IMR-90 (cell line): ENCODE results near the gene CDKL5. TPM values are rescaled to one million over a fixed set of nuclear protein-coding genes. Genes with fewer than 3 reads are reported as not detected.

ENCODE experiments used
- ATAC-seq: fragments of 200-7000 bp; cut with Tn5 transposase; 2 replicates; pipeline ENCODE4 v1.9.1; 2020; ENCODE audit warnings: low read depth, mild to moderate bottlenecking, moderate library complexity
- BruUV-seq: library from RNA; stranded (reverse); fragments of 400-500 nt; replicated peaks from 2 replicates; lab custom pipeline; 2021; lab: Mats Ljungman, UMichigan
- CTCF ChIA-PET: fragments of 300-600 bp; formaldehyde crosslinking; extraction: SDS; loops from one replicate; lab custom pipeline; 2021; ENCODE audit warnings: antibody characterized with exemption; lab: Yijun Ruan, JAX
- POLR2A ChIA-PET: fragments of 300-600 bp; sonication (Branson Sonifier 250); formaldehyde crosslinking; loops from one replicate; lab custom pipeline; 2022; ENCODE audit warnings: antibody characterized with exemption; ENCODE audit not compliant: unreplicated experiment; lab: Charles Lee
- DNase-seq: peaks from one replicate; pipeline ENCODE4 v3.0.0; 2013
- H2AFZ ChIP-seq: replicated peaks from 2 replicates; pipeline ENCODE3; 2013; ENCODE audit warnings: low read length, mild to moderate bottlenecking; ENCODE audit not compliant: poor library complexity
- H2AK5ac ChIP-seq: 2 replicates; pipeline ENCODE4 v1.6.1; 2013; ENCODE audit warnings: low read depth, low read length, inconsistent platforms
- H2AK9ac ChIP-seq: replicated peaks from 2 replicates; pipeline ENCODE3; 2013; ENCODE audit warnings: mild to moderate bottlenecking, low read depth, low read length, moderate library complexity; ENCODE audit not compliant: poor library complexity
- H2BK120ac ChIP-seq: 2 replicates; pipeline ENCODE4 v1.6.1; 2013; ENCODE audit warnings: low read depth, low read length, inconsistent platforms
- H2BK15ac ChIP-seq: 3 replicates; pipeline ENCODE4 v1.6.1; 2013; ENCODE audit warnings: low read depth, low read length, inconsistent platforms
- H2BK20ac ChIP-seq: 2 replicates; pipeline ENCODE4 v1.6.1; 2013; ENCODE audit warnings: low read depth, mild to moderate bottlenecking, inconsistent platforms, low read length, moderate library complexity
- H2BK5ac ChIP-seq: 2 replicates; pipeline ENCODE4 v1.6.1; 2013; ENCODE audit warnings: mild to moderate bottlenecking, low read depth, low read length, inconsistent platforms; ENCODE audit not compliant: poor library complexity, severe bottlenecking
- H3K14ac ChIP-seq: replicated peaks from 2 replicates; pipeline ENCODE4 v1.6.1; 2013; ENCODE audit warnings: low read depth, low read length, inconsistent platforms
- H3K18ac ChIP-seq: 2 replicates; pipeline ENCODE4 v1.6.1; 2013; ENCODE audit warnings: low read depth, low read length, control low read depth
- H3K23ac ChIP-seq: 2 replicates; pipeline ENCODE4 v1.6.1; 2013; ENCODE audit warnings: low read depth, low read length, inconsistent platforms
- H3K27ac ChIP-seq: 2 replicates; pipeline ENCODE4 v1.5.1; 2013; ENCODE audit warnings: mild to moderate bottlenecking, control low read depth, low read length; ENCODE audit not compliant: insufficient read depth
- H3K27me3 ChIP-seq: 2 replicates; pipeline ENCODE4 v1.6.1; 2013; ENCODE audit warnings: low read length; ENCODE audit not compliant: control insufficient read depth, insufficient read depth
- H3K36me3 ChIP-seq: 2 replicates; pipeline ENCODE4 v1.6.1; 2013; ENCODE audit warnings: low read length, mixed read lengths; ENCODE audit not compliant: control insufficient read depth, insufficient read depth
- H3K4ac ChIP-seq: 2 replicates; pipeline ENCODE4 v1.6.1; 2013; ENCODE audit warnings: low read depth, low read length, inconsistent platforms
- H3K4me1 ChIP-seq: 2 replicates; pipeline ENCODE4 v1.6.1; 2013; ENCODE audit warnings: low read length, mixed read lengths; ENCODE audit not compliant: control insufficient read depth, insufficient read depth
- H3K4me2 ChIP-seq: 2 replicates; pipeline ENCODE4 v1.6.1; 2013; ENCODE audit warnings: low read depth, mild to moderate bottlenecking, control low read depth, low read length, moderate library complexity
- H3K4me3 ChIP-seq: 2 replicates; pipeline ENCODE4 v1.5.1; 2013; ENCODE audit warnings: low read depth, mild to moderate bottlenecking, control low read depth, low read length, moderate library complexity; ENCODE audit not compliant: insufficient read depth
- H3K56ac ChIP-seq: 2 replicates; pipeline ENCODE4 v1.6.1; 2013; ENCODE audit warnings: low read length, inconsistent platforms; ENCODE audit not compliant: insufficient read depth; ENCODE audit errors: extremely low read depth
- H3K79me1 ChIP-seq, 2 experiments: 2 replicates each; pipeline ENCODE4 v1.6.1; 2013; ENCODE audit warnings: low read length in 2 of 2, inconsistent platforms in 1 of 2, low read depth in 1 of 2
- H3K9ac ChIP-seq: 2 replicates; pipeline ENCODE4 v1.6.1; 2013; ENCODE audit warnings: low read depth, low read length, control low read depth
- H3K9me1 ChIP-seq: 2 replicates; pipeline ENCODE4 v1.6.1; 2013; ENCODE audit warnings: low read length, inconsistent platforms; ENCODE audit not compliant: insufficient read depth
- H3K9me3 ChIP-seq: 2 replicates; pipeline ENCODE4 v1.6.1; 2013; ENCODE audit warnings: low read length; ENCODE audit not compliant: control insufficient read depth, insufficient read depth
- H4K20me1 ChIP-seq: 2 replicates; pipeline ENCODE4 v1.6.1; 2013; ENCODE audit warnings: low read length, inconsistent platforms; ENCODE audit not compliant: insufficient read depth
- H4K5ac ChIP-seq: 2 replicates; pipeline ENCODE4 v1.6.1; 2013; ENCODE audit warnings: mild to moderate bottlenecking, low read depth, low read length, control low read depth
- H4K8ac ChIP-seq, 2 experiments: 2 replicates each; pipeline ENCODE4 v1.6.1; 2013; ENCODE audit warnings: low read depth in 2 of 2, low read length in 2 of 2, control low read depth in 1 of 2, inconsistent platforms in 1 of 2
- H4K91ac ChIP-seq: 2 replicates; pipeline ENCODE4 v1.6.1; 2013; ENCODE audit warnings: low read depth, low read length, inconsistent platforms; ENCODE audit not compliant: insufficient read depth
- BHLHE40 ChIP-seq: fragments of 150-350 bp; IDR thresholded peaks from 2 replicates; pipeline ENCODE4 v1.6.1; 2016; ENCODE audit warnings: mild to moderate bottlenecking, low read depth, low read length
- CHD1 ChIP-seq: IDR thresholded peaks from 2 replicates; pipeline ENCODE4 v1.6.1; 2012; ENCODE audit warnings: low read depth, low read length, improper control_type of control experiment
- CTCF ChIP-seq: conservative IDR thresholded peaks from 2 replicates; pipeline ENCODE4 v1.5.1; 2012; ENCODE audit warnings: mild to moderate bottlenecking, low read depth, low read length, improper control_type of control experiment
- ELK1 ChIP-seq: fragments of 150-350 bp; IDR thresholded peaks from 2 replicates; pipeline ENCODE4 v1.6.1; 2016; ENCODE audit warnings: low read depth, mild to moderate bottlenecking, low read length, moderate library complexity, borderline replicate concordance
- FOS ChIP-seq: fragments of 150-350 bp; IDR thresholded peaks from 2 replicates; pipeline ENCODE4 v1.6.1; 2016; ENCODE audit warnings: low read depth, low read length
- MAFK ChIP-seq: IDR thresholded peaks from 2 replicates; pipeline ENCODE4 v1.6.1; 2012; ENCODE audit warnings: low read depth, low read length, improper control_type of control experiment
- NFE2L2 ChIP-seq: fragments of 150-350 bp; IDR thresholded peaks from 2 replicates; pipeline ENCODE4 v1.6.1; 2016; ENCODE audit warnings: low read depth, mild to moderate bottlenecking, low read length
- POLR2A ChIP-seq: IDR thresholded peaks from 2 replicates; pipeline ENCODE4 v1.6.1; 2012; ENCODE audit warnings: mild to moderate bottlenecking, low read depth, low read length
- RCOR1 ChIP-seq: IDR thresholded peaks from 2 replicates; pipeline ENCODE4 v1.6.1; 2012; ENCODE audit warnings: mild to moderate bottlenecking, low read length, improper control_type of control experiment; ENCODE audit not compliant: insufficient replicate concordance
- SMC3 ChIP-seq: fragments of 150-350 bp; IDR thresholded peaks from 2 replicates; pipeline ENCODE4 v1.6.1; 2016; ENCODE audit warnings: low read depth, mild to moderate bottlenecking, antibody characterized with exemption, low read length, moderate library complexity
- WGBS, 2 experiments: methylation state at CpG; one replicate each; pipeline versions ENCODE4 v1.1.5 to v1.1.7; 2013; ENCODE audit warnings: missing lambda C conversion rate in 2 of 2; ENCODE audit not compliant: insufficient read length in 1 of 2; ENCODE audit errors: extremely low coverage in 2 of 2; 5-methylcytosine and 5-hydroxymethylcytosine counted together
- dilution Hi-C: fragments of 300-500 bp; cut with HindIII; formaldehyde crosslinking; loops from one replicate; pipeline ENCODE4 v1.14.3; 2018; ENCODE audit warnings: low sequenced_read_pairs; ENCODE audit not compliant: unreplicated experiment
- in situ Hi-C: fragments of 300-500 bp; cut with MboI; formaldehyde crosslinking; loops from 3 replicates; pipeline ENCODE4 v1.14.3; 2019; ENCODE audit warnings: low sequenced_read_pairs, inconsistent platforms, mixed read lengths
- intact Hi-C: fragments of 100-400 bp; cut with micrococcal nuclease; formaldehyde crosslinking; loops from 2 replicates; pipeline ENCODE4 v1.10.0; 2022
- polyA plus RNA-seq, 3 experiments: library from polyadenylated mRNA; depleted of rRNA; stranded (reverse); fragments of >200 nt; gene quantifications; 2 replicates each; pipeline ENCODE4 v1.2.3, GENCODE V29; 2012; ENCODE audit warnings: low replicate concordance in 1 of 3
- total RNA-seq: library from RNA; depleted of rRNA; stranded (reverse); fragments of >200 nt; gene quantifications from 2 replicates; pipeline ENCODE4 v1.2.3, GENCODE V29; 2012

The CDKL5 gene
- total and polyA plus RNA-seq, 2 of the 4 experiments (the other 2 are of a cell fraction) = 3.5 to 9.7 TPM

GRCh38 chrX:18617407-18617750 lies 192.0 kb downstream of the CDKL5 start:
- no peak for TF ChIP-seq ELK1
- no peak for TF ChIP-seq CTCF
- TF ChIP-seq POLR2A = no peak
- no peak for TF ChIP-seq NFE2L2
- TF ChIP-seq RCOR1 = no peak
- TF ChIP-seq CHD1 = no peak
- TF ChIP-seq FOS = no peak
- no peak for TF ChIP-seq BHLHE40
- no peak for TF ChIP-seq SMC3
- TF ChIP-seq MAFK = no peak
- ATAC-seq = peak; percentile 75

More at GRCh38 chrX:18617407-18617750, 192.0 kb downstream of the CDKL5 start:
- Histone ChIP-seq H3K4me2 (no peak overlapping the region), H3K56ac (no peak overlapping the region), H3K27me3 (no peaks in the 10 kb centered on the region), H2BK120ac (no peak overlapping the region), H3K14ac (no peak overlapping the region), H3K23ac (no peak overlapping the region), H3K9me1 (no peaks in the 10 kb centered on the region), H3K9me3 (no peaks in the 10 kb centered on the region), H3K36me3 (0 out of 2 replicates have a peak, but pooled peaks cover 2% of the 10 kb centered on the region), H4K5ac (no peak overlapping the region), H2AK9ac (no peak overlapping the region), H2BK15ac (no peak overlapping the region), H3K79me1 (no peaks in the 10 kb centered on the region), H2BK20ac (no peak overlapping the region), H3K4me3 (no peak overlapping the region), H3K4me1 (peaks cover 2% of the 10 kb centered on the region), H4K8ac (no peak overlapping the region), H4K91ac (no peak overlapping the region), H2AK5ac (no peak overlapping the region), H3K18ac (no peak overlapping the region), H2AFZ (no peak overlapping the region), H3K27ac (no peak overlapping the region), H4K20me1 (no peaks in the 10 kb centered on the region), H3K9ac (no peak overlapping the region), H2BK5ac (no peak overlapping the region), H3K4ac (no peak overlapping the region; the same call in 1 of the 2 replicates)
- DNase-seq = peak; percentile 76
- POLR2A ChIA-PET = no interaction called here
- intact Hi-C loops = loop anchor here (1.0 kb wide), 1 partner anchor 195 kb away; no protein-coding TSS in a partner anchor
- dilution Hi-C loops = no loop called here
- BruUV-seq = no TSS peak
- 67% methylated on average over 1 of the region's 5 CpGs; no CpG with 5 or more reads in 1 of the 2 experiments for WGBS, 2 experiments
- CTCF ChIA-PET = no interaction called here
- in situ Hi-C loops = no loop called here
